Measurements from ENCODE around the gene NLRC5.
"Not testable (repeated sequence)": the region's sequence is repeated elsewhere in the genome, so short reads cannot be mapped to it uniquely, and the experiment has no call there.

The NLRC5 gene

GRCh38 chr16:57084257-57084770, 95.0 kb downstream of the NLRC5 start:
- DNase-seq, result peak; percentile 76 to 82

DNA sequence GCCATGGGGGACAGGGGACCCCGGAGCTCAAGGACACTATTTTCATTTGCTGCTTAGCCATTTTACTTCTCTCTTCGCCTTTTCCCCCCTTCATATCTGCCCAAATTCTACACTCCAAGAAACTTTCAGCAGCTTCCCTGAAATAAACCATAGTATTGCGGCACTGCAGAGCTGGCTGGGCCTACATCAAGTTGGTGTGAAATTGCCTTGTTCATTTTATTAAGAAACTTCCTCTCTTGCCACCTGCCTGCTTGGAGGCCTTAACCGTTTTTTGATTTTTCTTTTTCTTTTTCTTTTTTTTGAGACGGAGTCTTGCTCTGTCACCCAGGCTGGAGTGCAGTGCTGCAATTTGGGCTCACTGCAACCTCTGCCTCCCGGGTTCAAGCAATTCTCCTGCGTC, 95.6 kb downstream of the NLRC5 start:
- no peak for DNase-seq

DNA sequence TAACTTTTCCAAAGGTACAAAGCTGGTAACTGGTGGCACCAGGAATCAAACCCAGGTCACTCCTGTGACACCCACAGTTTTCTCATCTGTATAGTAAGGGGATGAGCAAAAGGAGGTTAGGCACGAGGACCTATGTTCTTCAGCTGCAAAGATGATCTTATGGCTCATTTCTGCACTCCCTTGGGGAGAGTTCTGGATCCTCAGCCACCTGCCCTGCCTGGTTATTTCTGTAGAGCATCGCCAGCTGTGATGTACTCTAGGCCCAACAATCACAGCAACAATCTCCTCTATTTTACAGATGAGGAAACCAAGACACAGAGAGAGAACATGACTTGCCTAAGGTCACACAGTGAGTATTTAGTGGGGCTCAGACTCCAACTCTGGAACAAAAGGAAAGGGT, 97.6 kb downstream of the NLRC5 start:
- DNase-seq, result no peak

DNA sequence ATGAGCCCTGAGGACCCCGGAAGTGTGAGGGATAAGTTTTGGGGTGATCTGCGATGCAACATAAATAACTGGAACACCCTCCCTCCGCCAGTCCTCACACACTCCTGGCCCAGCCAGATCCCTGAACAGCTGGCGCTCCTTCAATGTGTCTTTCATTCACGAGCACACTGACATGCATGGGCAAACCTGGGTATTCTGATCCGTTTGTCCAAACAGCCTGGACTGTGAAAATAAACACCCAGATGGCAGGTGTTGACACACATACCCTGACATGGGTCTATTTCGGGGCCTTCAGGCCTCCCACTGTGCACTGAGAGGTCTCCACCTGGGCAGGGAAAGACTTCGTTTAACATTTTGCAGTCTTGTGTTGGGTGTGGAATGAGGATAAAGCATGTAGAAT, 100.0 kb downstream of the NLRC5 start:
- no peak for DNase-seq

DNA sequence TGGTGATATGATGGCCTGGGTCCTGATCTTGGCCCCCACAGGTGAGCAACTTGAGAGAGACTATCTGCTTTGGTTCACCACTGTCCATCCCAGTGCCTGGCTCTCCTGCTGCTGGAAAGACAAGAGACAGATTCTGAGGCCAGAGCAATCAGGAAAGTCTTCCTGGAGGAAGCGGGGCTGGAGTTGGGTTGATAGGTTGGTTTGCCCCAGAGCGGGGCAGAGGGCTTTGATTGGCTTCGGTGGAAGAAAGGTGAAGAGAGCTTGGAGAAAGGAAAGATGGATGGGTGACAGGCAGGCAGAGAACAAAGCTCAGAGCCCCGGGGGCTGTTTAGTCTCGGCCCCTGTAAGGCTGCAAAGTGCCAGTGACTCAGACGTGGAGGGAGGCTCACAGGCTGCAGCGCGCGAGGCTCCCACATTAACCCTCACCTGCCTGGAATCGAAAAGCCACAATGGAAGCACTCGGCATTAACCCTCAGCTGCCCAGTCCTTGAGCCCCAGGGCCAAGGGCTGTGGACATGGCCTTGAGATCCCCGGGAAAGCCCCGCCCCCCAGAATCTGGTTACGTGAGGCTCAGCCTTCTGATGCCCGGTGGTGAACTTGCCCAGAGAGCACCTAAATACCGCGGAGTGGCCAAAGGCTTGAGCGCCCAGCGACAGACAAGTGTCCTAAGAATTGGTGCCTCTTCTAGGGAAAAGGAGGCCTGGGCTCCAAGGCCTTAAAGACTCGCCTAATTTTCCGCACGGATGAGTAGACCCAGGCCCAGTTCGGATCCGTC, 102.0 kb downstream of the NLRC5 start:
- no peak for DNase-seq

DNA sequence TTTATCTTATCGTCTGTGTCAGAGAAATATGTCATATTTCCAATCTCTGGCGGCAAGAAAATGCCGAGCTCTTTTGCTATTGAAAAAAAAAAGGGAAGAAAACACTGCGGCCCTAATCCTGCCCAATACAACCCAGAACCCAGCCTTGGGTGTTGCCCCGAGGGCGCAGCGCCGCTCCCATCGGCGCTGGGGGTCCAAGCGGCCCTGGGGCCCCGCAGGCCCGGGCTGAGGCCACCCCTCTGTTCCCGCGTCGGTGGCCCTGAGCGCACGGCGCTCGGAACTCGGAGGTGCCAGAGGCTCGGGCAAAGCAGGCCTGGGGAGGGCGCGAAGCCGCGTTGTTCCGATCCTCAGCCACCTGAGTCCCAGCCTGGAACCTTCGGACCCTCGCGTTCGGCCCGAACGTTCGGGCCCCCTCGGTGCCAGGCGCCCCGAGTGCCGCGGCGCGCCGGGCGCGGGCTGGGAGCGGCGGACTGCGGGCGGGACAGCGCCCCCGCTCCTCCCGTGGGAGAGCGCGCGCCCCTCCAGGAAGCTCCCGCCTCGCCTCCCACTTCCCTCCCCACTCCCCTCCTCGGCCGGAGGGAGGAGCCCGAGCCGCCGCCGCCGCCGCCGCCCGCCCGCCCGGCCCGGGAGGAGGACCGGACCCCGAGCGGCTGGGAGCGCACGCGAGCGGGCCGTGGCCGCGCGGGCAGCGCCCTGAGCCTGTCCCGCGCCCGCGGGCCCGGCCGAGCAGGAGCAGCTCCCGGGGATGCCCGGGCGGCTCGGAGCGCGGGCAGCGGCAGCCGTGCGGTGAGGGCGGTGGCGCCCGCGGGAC, 102.8 kb downstream of the NLRC5 start, which contains the start of gene CPNE2:
TSS of gene CPNE2 (plus strand) at position 609 of the 811 bp plus-strand sequence. CDS start 18,160 bp downstream, outside the sequence.
- peak in 1 of 2 donors; percentile 18 for DNase-seq

GRCh38 chr16:57092786-57093411, 103.5 kb downstream of the NLRC5 start:
- DNase-seq, result peak; percentile 42 to 44

GRCh38 chr16:57093666-57094564, 104.6 kb downstream of the NLRC5 start:
- no peak for DNase-seq

GRCh38 chr16:57094911-57095310, 105.6 kb downstream of the NLRC5 start:
- no peak for DNase-seq

DNA sequence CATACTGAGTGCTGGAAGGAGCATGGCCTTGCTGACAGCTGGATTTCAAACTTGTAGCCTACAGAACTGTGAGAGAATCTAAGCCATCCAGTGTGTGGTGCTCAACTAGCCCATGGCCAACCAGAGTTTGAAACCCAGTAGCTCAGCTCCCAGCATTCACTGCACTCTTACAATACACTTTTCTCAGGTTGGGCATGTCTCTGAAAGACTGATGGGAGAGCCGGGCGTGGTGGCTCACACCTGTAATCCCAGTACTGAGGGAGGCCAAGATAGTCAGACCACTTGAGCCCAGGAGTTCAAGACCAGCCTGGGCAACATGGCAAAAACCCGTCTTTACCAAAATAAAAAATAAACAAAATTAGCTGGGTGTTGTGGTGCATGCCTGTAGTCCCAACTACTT, 106.8 kb downstream of the NLRC5 start:
- no peak for DNase-seq

DNA sequence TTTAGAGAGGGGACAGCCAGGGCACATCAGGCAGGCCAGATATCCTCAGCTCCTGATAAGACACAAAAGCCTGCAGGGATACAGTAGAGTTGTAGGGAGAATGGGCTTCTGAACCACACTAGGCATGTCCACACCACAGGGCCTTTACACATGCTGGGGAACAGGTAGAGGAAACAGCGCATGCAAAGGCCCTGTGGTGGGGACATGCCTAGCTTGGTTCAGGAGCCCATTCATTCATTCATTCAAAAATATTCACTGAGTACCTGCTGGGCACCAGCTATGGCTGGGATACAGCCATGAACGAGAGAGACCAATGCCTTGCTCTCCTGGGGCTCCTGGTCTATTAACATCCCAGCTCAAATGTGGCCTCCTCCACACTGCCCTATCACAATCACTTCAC, 107.4 kb downstream of the NLRC5 start:
- no peak for DNase-seq

GRCh38 chr16:57098188-57098841, 109.0 kb downstream of the NLRC5 start:
- DNase-seq, result no peak

GRCh38 chr16:57099965-57100364, 110.6 kb downstream of the NLRC5 start:
- not testable (repeated sequence) for DNase-seq

DNA sequence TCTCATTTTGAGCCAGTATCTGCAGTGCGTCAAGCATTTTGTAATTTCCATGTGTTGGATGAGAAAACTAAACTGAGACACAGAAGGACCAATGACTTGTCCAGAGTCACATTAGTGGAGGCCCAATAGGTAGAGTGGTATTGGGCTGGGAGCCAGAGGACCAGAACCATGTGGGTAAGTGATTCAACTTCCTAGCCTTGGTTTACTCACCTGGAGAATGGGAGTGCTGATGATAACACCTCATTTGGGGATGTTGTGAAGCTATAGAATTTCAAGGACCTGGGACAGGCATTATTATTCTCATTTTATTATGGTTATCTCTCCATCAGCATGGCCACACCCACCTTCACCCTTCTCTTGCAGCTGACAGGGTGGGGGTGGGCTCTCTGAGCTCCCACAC, 111.1 kb downstream of the NLRC5 start:
- no peak for DNase-seq

- DNase-seq, result no peak
These were observed 113.8 kb downstream of the NLRC5 start for GRCh38 chr16:57102888-57103851.

DNA sequence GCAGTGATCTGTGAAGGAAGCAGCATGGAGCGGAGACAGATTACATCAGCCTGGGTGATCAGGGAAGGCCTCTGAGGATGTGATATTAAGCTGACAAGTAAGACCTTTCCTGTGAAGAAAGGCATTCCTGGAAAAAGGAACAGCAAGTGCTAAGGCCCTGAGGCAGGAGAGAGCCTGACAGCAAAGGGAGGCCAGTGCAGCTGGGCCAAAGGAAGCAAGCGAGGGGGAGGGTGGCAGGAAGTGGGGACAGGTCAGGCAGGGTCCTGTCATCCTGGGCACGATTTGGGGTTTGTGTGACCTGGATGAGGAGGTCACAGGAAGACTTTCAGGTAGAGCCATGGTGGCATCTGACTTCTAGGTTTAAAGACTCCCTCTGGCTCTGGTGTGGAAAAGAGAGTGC, 115.3 kb downstream of the NLRC5 start:
- DNase-seq, result no peak

DNA sequence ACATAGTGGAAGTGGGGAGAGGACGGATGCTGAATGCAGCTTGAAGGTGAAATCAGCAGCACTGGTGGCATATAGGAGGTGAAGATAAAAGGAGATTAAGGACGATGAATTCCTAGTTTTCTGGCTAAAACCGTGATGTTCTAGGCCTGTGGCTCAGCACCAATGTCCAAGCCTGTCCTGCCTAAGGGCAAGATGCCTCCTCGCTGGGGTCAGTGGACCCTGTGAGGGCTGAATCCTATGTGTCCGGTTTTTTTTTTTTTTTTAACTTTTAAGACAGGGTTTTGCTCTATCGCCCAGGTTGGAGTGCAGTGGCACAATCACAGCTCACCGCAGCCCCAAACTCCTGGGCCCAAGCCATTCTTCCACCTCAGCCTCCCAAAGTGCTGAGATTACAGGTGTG, 115.8 kb downstream of the NLRC5 start:
- DNase-seq, result no peak

- no peak for DNase-seq
These were observed 117.4 kb downstream of the NLRC5 start for GRCh38 chr16:57106767-57107166.

- no peak for DNase-seq
These were observed 118.1 kb downstream of the NLRC5 start for GRCh38 chr16:57107321-57107922.

DNA sequence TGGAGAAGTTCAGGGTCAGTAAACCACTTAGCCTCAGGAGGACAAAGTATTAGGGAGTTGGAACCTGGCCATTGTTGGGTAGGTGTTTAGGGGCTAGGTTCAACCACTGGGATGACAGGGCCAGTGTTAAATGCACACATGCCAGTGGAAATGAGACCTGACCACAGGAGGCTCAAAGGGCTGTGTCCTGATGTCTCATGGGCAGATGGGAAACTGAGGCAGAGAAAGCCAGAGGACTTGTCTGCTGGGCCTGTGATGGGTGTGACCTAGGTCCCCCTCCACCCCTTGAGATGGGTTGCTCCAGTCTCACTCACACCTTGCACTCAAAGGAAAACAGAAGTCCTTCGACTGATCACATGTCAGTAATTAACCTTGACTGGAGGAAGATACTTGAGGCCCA, 119.1 kb downstream of the NLRC5 start:
- DNase-seq, result no peak
